ENCODE data around the gene GXYLT1. TPM values are rescaled to one million over a fixed set of nuclear protein-coding genes. Genes with fewer than 3 reads are reported as not detected.

Gene GXYLT1
- total RNA-seq, 1 experiment from 2014 or later, result 12.6 TPM

DNA sequence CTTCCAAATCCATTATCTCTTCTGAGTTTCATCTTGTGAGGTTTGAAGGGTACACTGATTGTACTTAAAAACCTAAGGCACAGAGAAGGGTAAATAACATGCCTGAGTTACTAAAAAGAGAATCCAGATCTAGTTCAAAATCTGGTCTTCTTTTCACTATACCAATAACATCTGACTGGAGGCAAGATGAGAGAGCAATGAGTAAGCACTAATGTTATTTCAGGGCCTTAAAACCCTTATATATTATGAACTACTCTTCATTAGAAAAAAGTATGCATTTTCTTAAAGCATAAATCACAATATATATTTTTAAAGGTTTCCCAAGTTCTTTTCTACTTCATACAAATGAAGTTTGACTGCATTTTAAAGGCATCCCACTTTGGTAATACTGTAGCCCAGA, 60.2 kb downstream of the GXYLT1 start:
- H3K27me3 Mint-ChIP-seq (ENCODE audit: low read depth), result no peaks in the 10 kb centered on the region
- ChIA-PET POLR2A (no interaction called here), CTCF (no interaction called here)
- H3K4me1 Mint-ChIP-seq, result peaks cover 11% of the 10 kb centered on the region
- no peaks in the 10 kb centered on the region for H3K9me3 Mint-ChIP-seq
- TF ChIP-seq ZBTB21 (CRISPR knock-in tag; IDR thresholded peaks at IDR 0.05; ENCODE audit: borderline replicate concordance) (no peak), ELF4 (CRISPR knock-in tag; IDR thresholded peaks at IDR 0.05; ENCODE audit: low read depth) (no peak), NFYB (CRISPR knock-in tag; conservative IDR thresholded peaks at IDR 0.05; ENCODE audit: low read depth) (no peak), ETV6 (CRISPR knock-in tag; IDR thresholded peaks at IDR 0.05) (no peak), ZNF671 (CRISPR knock-in tag; IDR thresholded peaks at IDR 0.05) (no peak), FOXK1 (CRISPR knock-in tag; IDR thresholded peaks at IDR 0.05) (no peak)
- no peak overlapping the region for H3K4me3 Mint-ChIP-seq
- no peak for ATAC-seq
- H3K36me3 Mint-ChIP-seq, result no peaks in the 10 kb centered on the region
- no peak overlapping the region for H3K27ac Mint-ChIP-seq
- no peak for DNase-seq (ENCODE audit: low spot score)

DNA sequence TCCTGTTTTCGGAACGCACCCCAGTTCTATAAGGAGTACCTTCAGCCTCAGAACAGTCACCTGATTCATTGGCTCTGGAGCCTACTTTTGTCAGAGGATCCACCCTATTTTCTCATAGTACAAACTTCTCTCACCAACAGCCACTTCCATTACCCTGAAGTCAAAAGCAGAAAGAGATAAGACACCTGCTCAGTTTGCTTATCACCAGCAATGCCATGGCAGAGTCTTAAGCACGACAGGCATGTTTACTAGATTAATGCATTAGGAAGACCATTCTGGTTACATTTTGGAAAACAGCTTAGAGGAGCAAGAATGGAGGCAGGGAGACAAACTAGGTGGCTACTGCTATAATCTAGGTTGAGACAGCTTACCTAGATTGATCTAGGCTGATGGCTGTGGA, 67.7 kb downstream of the GXYLT1 start:
- ChIA-PET POLR2A (no interaction called here), CTCF (no interaction called here)
- no peak for DNase-seq (ENCODE audit: low spot score)
- Mint-ChIP-seq H3K27ac (no peak overlapping the region), H3K4me1 (no peaks in the 10 kb centered on the region), H3K4me3 (no peak overlapping the region), H3K9me3 (peaks cover 22% of the 10 kb centered on the region), H3K27me3 (ENCODE audit: low read depth) (no peaks in the 10 kb centered on the region), H3K36me3 (peaks cover 12% of the 10 kb centered on the region)
- ATAC-seq, result no peak
- TF ChIP-seq SMAD4 (CRISPR knock-in tag; IDR thresholded peaks at IDR 0.05) (no peak), TCF7 (CRISPR knock-in tag; IDR thresholded peaks at IDR 0.05; ENCODE audit: low read depth) (no peak), FOXJ3 (CRISPR knock-in tag; IDR thresholded peaks at IDR 0.05; ENCODE audit: borderline replicate concordance) (no peak), RORB (CRISPR knock-in tag; IDR thresholded peaks at IDR 0.05) (no peak), SP1 (CRISPR knock-in tag; conservative IDR thresholded peaks at IDR 0.05) (no peak), CBFB (CRISPR knock-in tag; IDR thresholded peaks at IDR 0.05; ENCODE audit: low read depth) (no peak), KAT7 (CRISPR knock-in tag; IDR thresholded peaks at IDR 0.05; ENCODE audit: borderline replicate concordance) (no peak), ZNF416 (CRISPR knock-in tag; IDR thresholded peaks at IDR 0.05) (no peak), CREM (CRISPR knock-in tag; IDR thresholded peaks at IDR 0.05) (no peak), GTF2I (CRISPR knock-in tag; conservative IDR thresholded peaks at IDR 0.05) (no peak), TEAD1 (CRISPR knock-in tag; IDR thresholded peaks at IDR 0.05) (no peak)
- TF ChIP-seq, protein P1, sequence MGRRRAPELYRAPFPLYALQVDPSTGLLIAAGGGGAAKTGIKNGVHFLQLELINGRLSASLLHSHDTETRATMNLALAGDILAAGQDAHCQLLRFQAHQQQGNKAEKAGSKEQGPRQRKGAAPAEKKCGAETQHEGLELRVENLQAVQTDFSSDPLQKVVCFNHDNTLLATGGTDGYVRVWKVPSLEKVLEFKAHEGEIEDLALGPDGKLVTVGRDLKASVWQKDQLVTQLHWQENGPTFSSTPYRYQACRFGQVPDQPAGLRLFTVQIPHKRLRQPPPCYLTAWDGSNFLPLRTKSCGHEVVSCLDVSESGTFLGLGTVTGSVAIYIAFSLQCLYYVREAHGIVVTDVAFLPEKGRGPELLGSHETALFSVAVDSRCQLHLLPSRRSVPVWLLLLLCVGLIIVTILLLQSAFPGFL (CRISPR knock-in tag; IDR thresholded peaks at IDR 0.05; ENCODE audit: borderline replicate concordance), result no peak
- TF ChIP-seq, protein P2, sequence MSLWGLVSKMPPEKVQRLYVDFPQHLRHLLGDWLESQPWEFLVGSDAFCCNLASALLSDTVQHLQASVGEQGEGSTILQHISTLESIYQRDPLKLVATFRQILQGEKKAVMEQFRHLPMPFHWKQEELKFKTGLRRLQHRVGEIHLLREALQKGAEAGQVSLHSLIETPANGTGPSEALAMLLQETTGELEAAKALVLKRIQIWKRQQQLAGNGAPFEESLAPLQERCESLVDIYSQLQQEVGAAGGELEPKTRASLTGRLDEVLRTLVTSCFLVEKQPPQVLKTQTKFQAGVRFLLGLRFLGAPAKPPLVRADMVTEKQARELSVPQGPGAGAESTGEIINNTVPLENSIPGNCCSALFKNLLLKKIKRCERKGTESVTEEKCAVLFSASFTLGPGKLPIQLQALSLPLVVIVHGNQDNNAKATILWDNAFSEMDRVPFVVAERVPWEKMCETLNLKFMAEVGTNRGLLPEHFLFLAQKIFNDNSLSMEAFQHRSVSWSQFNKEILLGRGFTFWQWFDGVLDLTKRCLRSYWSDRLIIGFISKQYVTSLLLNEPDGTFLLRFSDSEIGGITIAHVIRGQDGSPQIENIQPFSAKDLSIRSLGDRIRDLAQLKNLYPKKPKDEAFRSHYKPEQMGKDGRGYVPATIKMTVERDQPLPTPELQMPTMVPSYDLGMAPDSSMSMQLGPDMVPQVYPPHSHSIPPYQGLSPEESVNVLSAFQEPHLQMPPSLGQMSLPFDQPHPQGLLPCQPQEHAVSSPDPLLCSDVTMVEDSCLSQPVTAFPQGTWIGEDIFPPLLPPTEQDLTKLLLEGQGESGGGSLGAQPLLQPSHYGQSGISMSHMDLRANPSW (CRISPR knock-in tag; conservative IDR thresholded peaks at IDR 0.05; ENCODE audit: low read depth), result no peak
- TF ChIP-seq, protein P3, sequence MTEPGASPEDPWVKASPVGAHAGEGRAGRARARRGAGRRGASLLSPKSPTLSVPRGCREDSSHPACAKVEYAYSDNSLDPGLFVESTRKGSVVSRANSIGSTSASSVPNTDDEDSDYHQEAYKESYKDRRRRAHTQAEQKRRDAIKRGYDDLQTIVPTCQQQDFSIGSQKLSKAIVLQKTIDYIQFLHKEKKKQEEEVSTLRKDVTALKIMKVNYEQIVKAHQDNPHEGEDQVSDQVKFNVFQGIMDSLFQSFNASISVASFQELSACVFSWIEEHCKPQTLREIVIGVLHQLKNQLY (CRISPR knock-in tag; IDR thresholded peaks at IDR 0.05), result no peak
- TF ChIP-seq, protein P4, sequence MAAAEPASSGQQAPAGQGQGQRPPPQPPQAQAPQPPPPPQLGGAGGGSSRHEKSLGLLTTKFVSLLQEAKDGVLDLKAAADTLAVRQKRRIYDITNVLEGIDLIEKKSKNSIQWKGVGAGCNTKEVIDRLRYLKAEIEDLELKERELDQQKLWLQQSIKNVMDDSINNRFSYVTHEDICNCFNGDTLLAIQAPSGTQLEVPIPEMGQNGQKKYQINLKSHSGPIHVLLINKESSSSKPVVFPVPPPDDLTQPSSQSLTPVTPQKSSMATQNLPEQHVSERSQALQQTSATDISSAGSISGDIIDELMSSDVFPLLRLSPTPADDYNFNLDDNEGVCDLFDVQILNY (CRISPR knock-in tag; IDR thresholded peaks at IDR 0.05), result no peak
- TF ChIP-seq, protein P5, sequence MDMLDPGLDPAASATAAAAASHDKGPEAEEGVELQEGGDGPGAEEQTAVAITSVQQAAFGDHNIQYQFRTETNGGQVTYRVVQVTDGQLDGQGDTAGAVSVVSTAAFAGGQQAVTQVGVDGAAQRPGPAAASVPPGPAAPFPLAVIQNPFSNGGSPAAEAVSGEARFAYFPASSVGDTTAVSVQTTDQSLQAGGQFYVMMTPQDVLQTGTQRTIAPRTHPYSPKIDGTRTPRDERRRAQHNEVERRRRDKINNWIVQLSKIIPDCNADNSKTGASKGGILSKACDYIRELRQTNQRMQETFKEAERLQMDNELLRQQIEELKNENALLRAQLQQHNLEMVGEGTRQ (CRISPR knock-in tag; IDR thresholded peaks at IDR 0.05), result no peak
